ENCODE results near the gene FGF14.

Gene FGF14

GRCh38 chr13:102347490-102347889 is 54.4 kb downstream of the FGF14 start:
- TF ChIP-seq, protein P1, sequence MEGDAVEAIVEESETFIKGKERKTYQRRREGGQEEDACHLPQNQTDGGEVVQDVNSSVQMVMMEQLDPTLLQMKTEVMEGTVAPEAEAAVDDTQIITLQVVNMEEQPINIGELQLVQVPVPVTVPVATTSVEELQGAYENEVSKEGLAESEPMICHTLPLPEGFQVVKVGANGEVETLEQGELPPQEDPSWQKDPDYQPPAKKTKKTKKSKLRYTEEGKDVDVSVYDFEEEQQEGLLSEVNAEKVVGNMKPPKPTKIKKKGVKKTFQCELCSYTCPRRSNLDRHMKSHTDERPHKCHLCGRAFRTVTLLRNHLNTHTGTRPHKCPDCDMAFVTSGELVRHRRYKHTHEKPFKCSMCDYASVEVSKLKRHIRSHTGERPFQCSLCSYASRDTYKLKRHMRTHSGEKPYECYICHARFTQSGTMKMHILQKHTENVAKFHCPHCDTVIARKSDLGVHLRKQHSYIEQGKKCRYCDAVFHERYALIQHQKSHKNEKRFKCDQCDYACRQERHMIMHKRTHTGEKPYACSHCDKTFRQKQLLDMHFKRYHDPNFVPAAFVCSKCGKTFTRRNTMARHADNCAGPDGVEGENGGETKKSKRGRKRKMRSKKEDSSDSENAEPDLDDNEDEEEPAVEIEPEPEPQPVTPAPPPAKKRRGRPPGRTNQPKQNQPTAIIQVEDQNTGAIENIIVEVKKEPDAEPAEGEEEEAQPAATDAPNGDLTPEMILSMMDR (IDR thresholded peaks at IDR 0.05; ENCODE audit: extremely low read depth, missing control alignments), result no peak
- DNase-seq (ENCODE audit: low spot score), result no peak

DNA sequence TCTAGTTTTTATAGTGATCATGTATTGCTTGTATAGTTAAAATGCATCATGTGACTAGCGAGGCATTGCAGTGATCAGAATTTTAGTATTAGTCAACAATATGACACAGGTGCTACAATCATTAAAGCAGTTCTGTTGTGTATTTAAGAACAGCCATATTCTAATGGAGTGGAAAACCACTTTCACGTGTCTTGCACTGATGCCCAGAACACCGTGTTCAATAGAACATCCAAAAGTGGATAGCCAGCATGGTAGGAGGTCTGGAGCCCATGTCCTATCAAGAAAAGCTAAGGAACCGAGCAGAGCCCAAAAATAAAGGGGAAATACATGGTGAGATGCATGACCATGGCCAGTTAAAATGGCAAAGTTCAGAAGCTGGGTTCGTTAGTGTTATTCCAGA is 55.1 kb downstream of the FGF14 start:
- TF ChIP-seq, protein P1 (IDR thresholded peaks at IDR 0.05; ENCODE audit: extremely low read depth, missing control alignments), result no peak
- no peak for DNase-seq (ENCODE audit: low spot score)

- TF ChIP-seq, protein P1 (IDR thresholded peaks at IDR 0.05; ENCODE audit: extremely low read depth, missing control alignments), result no peak
- DNase-seq (ENCODE audit: low spot score), result no peak
Observed at GRCh38 chr13:102344410-102344809, 57.4 kb downstream of the FGF14 start.

DNA sequence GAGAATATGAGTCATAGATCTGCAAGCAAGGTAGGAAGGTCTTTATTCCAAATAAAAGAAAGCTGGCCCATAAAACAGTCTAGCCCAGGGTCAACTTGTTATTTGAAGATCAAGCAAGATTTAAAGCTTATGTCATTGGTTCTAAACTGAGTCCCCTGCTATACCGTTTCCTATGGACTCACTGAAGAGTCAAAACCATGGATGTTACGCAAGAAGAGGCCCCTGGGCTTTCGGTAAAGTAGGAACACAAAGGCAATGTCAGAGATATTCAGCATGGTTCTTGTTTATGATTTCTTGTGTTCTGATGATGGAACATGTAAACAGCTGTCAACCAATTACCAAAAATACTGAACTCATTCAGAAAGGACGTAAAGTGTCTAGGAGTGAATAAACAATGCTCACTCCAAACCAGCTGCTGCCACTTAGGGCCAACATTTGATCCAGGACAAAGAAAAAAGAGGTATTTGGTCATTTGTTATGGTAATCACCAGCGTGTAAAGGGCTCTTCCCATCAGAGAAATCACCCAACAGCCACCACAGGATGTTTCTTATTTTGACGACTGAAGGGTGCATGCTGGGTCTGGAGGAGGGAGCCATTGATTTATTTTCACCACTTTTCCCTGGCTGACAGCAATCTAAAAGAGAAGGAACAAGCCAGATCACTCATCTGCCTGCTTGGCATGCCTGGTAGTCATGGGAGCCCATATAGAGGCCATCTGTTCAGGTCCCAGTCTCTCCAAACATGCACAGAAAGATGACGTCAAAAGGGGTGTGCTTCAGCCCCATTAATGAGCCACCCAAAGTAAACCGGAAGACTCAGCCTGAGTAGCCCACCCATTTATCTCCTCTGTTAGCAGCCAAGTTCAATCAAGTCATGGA is 68.3 kb downstream of the FGF14 start:
- no peak for DNase-seq (ENCODE audit: low spot score)
- TF ChIP-seq, protein P1 (IDR thresholded peaks at IDR 0.05; ENCODE audit: extremely low read depth, missing control alignments), result no peak

DNA sequence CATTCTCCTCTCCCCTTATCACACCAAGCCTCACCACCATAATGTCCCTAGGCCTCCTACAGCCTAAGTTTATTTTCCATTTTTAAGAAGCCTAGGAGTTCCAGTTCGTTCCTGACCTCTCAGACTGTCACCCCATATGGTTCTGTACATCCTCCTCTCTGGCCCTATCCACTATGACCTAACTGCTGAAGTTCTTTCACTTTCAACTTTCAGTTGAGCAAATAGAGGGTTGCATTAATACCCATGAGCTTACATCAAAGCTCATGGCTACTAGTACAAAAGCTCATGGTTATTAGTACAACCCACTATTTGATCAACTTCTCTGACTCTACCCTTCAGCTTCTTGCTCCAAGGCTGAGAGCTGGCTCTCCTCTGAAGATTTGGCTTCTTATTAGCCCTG is 72.9 kb downstream of the FGF14 start:
- TF ChIP-seq, protein P1 (IDR thresholded peaks at IDR 0.05; ENCODE audit: extremely low read depth, missing control alignments), result no peak
- peak; percentile 5 for DNase-seq (ENCODE audit: low spot score)

GRCh38 chr13:102327119-102327617 is 74.7 kb downstream of the FGF14 start:
- no peak for DNase-seq (ENCODE audit: low spot score)
- TF ChIP-seq, protein P1 (IDR thresholded peaks at IDR 0.05; ENCODE audit: extremely low read depth, missing control alignments), result no peak

GRCh38 chr13:102326381-102327118 is 75.3 kb downstream of the FGF14 start:
- TF ChIP-seq, protein P1 (IDR thresholded peaks at IDR 0.05; ENCODE audit: extremely low read depth, missing control alignments), result no peak
- DNase-seq (ENCODE audit: low spot score), result no peak

Measured in GM20000 (cell line).